Mesothelial cell of epicardium (in vitro differentiated cells): ENCODE data around the gene GSC. TPM values are rescaled to one million over a fixed set of nuclear protein-coding genes. Genes with fewer than 3 reads are reported as not detected.

Experiments
- DNase-seq, 2 experiments: peaks; one replicate each; pipeline ENCODE4 v3.0.0; 2021; ENCODE audit warnings: low spot score in 2 of 2; ENCODE audit not compliant: unreplicated experiment in 2 of 2
- H3K27ac Mint-ChIP-seq: 2 replicates; pipeline ENCODE4 v1.8.0; 2021; ENCODE audit warnings: mixed read lengths
- H3K27me3 Mint-ChIP-seq: 2 replicates; pipeline ENCODE4 v1.8.0; 2021; ENCODE audit warnings: low read depth, mixed read lengths
- H3K36me3 Mint-ChIP-seq: 2 replicates; pipeline ENCODE4 v1.8.0; 2021; ENCODE audit warnings: mixed read lengths
- H3K4me1 Mint-ChIP-seq: 2 replicates; pipeline ENCODE4 v1.8.0; 2021; ENCODE audit warnings: mixed read lengths
- H3K4me3 Mint-ChIP-seq: 2 replicates; pipeline ENCODE4 v1.8.0; 2021; ENCODE audit warnings: mild to moderate bottlenecking, moderate library complexity, mixed read lengths
- H3K9me3 Mint-ChIP-seq: 2 replicates; pipeline ENCODE4 v1.8.0; 2021; ENCODE audit warnings: mixed read lengths
- total RNA-seq: library from RNA; stranded (reverse); gene quantifications from 3 replicates; pipeline ENCODE4 v1.2.1, GENCODE V29; 2021
- TF ChIP-seq, protein P1 (sequence below): fragments of 200-600 bp; sonication (generic); IDR thresholded peaks from one replicate; pipeline ENCODE4 v1.5.0; 2021; ENCODE audit warnings: antibody characterized with exemption; ENCODE audit not compliant: unreplicated experiment

GSC gene
- total RNA-seq, 1 donor from 2014 or later, result 3.8 TPM

DNA sequence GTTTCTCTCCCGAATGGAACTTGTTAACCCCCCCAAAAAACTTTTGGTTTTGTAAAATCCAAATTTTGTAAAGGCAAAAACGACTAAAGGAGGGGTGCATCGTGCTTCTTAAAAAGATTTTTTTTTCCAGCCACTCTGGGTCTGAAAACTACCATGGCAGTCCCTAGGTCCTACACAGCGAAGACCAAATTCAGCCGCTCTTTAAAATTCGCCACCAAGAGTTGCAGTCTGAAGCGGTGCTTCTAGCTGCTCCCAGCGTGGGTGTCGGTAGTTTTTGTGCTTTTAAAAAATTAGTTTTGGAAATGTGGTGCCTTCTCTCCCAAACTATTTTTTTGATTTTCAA is 873 bp upstream of the GSC start:
- peaks cover 96% of the 10 kb centered on the region for H3K27me3 Mint-ChIP-seq
- peaks cover 47% of the 10 kb centered on the region for H3K4me1 Mint-ChIP-seq
- TF ChIP-seq, protein P1, sequence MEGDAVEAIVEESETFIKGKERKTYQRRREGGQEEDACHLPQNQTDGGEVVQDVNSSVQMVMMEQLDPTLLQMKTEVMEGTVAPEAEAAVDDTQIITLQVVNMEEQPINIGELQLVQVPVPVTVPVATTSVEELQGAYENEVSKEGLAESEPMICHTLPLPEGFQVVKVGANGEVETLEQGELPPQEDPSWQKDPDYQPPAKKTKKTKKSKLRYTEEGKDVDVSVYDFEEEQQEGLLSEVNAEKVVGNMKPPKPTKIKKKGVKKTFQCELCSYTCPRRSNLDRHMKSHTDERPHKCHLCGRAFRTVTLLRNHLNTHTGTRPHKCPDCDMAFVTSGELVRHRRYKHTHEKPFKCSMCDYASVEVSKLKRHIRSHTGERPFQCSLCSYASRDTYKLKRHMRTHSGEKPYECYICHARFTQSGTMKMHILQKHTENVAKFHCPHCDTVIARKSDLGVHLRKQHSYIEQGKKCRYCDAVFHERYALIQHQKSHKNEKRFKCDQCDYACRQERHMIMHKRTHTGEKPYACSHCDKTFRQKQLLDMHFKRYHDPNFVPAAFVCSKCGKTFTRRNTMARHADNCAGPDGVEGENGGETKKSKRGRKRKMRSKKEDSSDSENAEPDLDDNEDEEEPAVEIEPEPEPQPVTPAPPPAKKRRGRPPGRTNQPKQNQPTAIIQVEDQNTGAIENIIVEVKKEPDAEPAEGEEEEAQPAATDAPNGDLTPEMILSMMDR, result no peak
- no peak overlapping the region for H3K27ac Mint-ChIP-seq
- peak overlapping the region; percentile 60 for H3K4me3 Mint-ChIP-seq
- DNase-seq, result no peak
- no peaks in the 10 kb centered on the region for H3K9me3 Mint-ChIP-seq
- H3K36me3 Mint-ChIP-seq, result no peaks in the 10 kb centered on the region

DNA sequence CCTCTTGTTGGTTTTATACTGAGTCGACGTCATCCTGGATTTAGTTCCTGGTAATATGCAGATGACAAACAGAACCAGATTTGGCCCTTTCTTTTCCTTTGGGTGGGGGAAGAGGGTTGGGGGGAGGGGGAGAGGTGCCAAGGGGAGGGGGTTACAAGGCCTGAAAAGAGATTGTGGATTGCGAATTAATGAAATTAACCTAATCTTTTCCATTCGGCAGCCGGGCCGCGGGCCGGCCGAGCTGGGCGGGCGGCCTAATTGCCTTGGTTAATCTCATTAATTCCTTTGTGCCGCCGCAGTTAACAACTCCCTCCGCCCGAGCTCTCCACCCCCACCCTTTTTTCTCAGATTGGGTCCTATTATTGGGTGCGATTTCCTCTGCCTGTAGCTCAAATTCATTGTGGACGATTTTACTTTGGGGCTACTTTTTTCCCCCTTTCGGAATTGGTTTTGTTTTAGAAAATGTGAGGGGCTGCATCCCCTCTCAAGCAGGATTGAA is 387 bp upstream of the GSC start:
- H3K27me3 Mint-ChIP-seq, result peaks cover 96% of the 10 kb centered on the region
- peaks cover 43% of the 10 kb centered on the region for H3K4me1 Mint-ChIP-seq
- H3K36me3 Mint-ChIP-seq, result peaks cover 2% of the 10 kb centered on the region
- H3K4me3 Mint-ChIP-seq, result peak overlapping the region; percentile 60
- no peak overlapping the region for H3K27ac Mint-ChIP-seq
- TF ChIP-seq, protein P1, result no peak
- no peak for DNase-seq
- no peaks in the 10 kb centered on the region for H3K9me3 Mint-ChIP-seq

DNA sequence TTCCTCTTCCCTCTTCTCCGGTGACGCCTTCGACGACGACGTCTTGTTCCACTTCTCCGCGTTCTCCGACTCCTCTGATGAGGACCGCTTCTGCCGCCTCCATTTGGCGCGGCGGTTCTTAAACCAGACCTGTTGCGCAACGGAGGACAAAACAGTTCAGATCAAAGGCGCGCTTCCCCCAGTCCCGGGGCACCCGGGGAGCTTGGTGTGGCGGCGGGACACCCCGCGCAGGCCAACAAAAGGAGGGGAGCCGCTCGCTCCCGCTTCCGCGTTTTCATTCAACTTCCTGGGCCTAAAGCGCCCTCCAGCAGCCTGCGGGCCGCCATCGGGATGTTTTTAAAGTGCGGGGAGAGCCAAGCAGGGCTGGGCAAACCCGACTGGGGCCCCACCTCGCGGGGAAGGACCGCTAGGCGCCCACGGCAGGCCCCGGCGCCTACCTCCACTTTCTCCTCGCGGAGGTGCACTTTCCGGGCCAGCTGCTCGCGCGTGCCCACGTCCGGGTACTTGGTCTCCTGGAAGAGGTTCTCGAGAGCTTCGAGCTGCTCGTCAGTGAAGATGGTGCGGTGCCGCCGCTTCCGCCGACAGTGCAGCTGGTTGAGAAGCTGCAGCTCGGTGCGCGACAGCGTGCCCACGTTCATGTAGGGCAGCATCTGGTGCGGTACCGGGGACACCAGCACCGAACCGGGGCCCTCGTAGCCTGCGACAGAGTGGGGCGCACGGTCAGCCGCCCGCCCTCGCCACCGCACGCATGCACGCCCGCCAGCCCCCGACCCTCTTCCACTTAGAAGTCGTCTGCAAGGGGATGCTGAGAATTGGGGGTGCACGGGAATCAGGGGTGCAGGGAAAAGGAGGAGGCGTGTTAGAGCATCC is 1.2 kb downstream of the GSC start:
- peaks cover 39% of the 10 kb centered on the region for H3K4me1 Mint-ChIP-seq
- peak overlapping the region; percentile 67 for H3K4me3 Mint-ChIP-seq
- peak in 1 of 2 experiments; percentile 48 for DNase-seq
- H3K27me3 Mint-ChIP-seq, result peaks cover 96% of the 10 kb centered on the region
- H3K9me3 Mint-ChIP-seq, result no peaks in the 10 kb centered on the region
- peaks cover 2% of the 10 kb centered on the region for H3K36me3 Mint-ChIP-seq
- H3K27ac Mint-ChIP-seq, result peak overlapping the region; percentile 73
- TF ChIP-seq, protein P1, result no peak

DNA sequence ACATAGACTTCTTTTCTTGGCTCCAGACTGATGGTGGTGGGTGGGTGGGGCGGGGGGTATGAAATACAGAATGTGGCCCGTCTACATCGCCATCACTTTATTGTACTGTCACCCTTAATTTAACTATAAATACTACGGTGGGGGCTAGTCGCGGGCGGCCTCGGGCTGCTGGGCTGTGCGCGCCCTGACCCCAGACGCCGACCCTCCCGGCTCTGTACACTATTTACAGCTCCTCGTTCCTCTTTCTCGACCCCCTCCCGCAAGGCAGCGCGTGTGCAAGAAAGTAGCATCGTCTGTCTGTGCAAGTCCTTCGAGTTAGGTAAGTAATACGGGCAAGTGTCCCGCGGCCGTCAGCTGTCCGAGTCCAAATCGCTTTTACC is 1.8 kb downstream of the GSC start:
- Mint-ChIP-seq H3K4me3 (peak overlapping the region; percentile 67), H3K4me1 (peaks cover 35% of the 10 kb centered on the region), H3K9me3 (no peaks in the 10 kb centered on the region), H3K27me3 (peaks cover 96% of the 10 kb centered on the region), H3K27ac (no peak overlapping the region), H3K36me3 (peaks cover 2% of the 10 kb centered on the region)
- TF ChIP-seq, protein P1, result no peak
- no peak for DNase-seq

DNA sequence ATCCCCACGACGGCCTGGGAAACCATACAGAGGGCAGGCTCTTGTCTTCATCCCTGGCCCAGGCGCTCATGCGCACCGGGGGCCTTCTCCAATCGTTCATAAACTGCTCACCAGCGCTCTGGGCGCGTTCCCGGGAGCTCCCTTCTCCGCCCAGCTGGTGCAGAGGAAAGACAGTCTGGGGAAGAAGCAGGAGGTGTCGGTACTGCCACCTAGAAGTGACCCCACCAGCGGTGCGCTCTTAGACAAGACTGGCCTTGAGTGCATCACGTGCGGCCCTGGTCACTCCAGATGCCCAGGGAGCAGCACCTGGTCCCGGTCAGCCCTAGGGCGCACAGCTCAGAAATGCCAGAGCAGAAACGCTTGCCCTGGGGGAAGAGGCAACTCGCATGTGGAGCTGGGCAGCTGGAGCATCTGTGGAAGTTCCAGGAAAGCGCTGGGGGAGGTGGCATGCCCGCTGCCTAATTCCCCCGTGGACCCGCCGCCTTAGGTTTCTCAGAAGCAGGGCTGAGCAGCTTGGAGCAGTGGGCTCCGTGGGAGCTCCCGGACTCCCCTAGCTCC is 2.5 kb downstream of the GSC start:
- Mint-ChIP-seq H3K4me3 (peak overlapping the region; percentile 47), H3K36me3 (peaks cover 2% of the 10 kb centered on the region), H3K27me3 (peaks cover 96% of the 10 kb centered on the region), H3K27ac (no peak overlapping the region), H3K9me3 (no peaks in the 10 kb centered on the region), H3K4me1 (peaks cover 36% of the 10 kb centered on the region)
- TF ChIP-seq, protein P1, result no peak
- DNase-seq, result no peak
